Skeletal muscle satellite cell (primary cell): ENCODE data around the gene KIF23.

ENCODE experiments used
- H3K27me3 ChIP-seq: 2 replicates; pipeline ENCODE4 v1.7.0; 2013; ENCODE audit warnings: low read length; ENCODE audit not compliant: control insufficient read depth, insufficient read depth
- H3K36me3 ChIP-seq: 2 replicates; pipeline ENCODE4 v1.7.0; 2013; ENCODE audit warnings: mild to moderate bottlenecking, control low read depth, low read length; ENCODE audit not compliant: insufficient read depth
- H3K4me1 ChIP-seq: 2 replicates; pipeline ENCODE4 v1.7.0; 2013; ENCODE audit warnings: low read length; ENCODE audit not compliant: control insufficient read depth, insufficient read depth
- H3K4me2 ChIP-seq: 2 replicates; pipeline ENCODE4 v1.7.0; 2013; ENCODE audit warnings: mild to moderate bottlenecking, low read length
- H3K4me3 ChIP-seq: 2 replicates; pipeline ENCODE4 v1.7.0; 2013; ENCODE audit warnings: low read length
- H3K9ac ChIP-seq: 2 replicates; pipeline ENCODE4 v1.7.0; 2013; ENCODE audit warnings: mild to moderate bottlenecking, low read depth, low read length, moderate library complexity
- H3K9me3 ChIP-seq: replicated peaks from 2 replicates; pipeline ENCODE4 v1.7.0; 2013; ENCODE audit warnings: mild to moderate bottlenecking, control low read depth, low read length

The KIF23 gene

GRCh38 chr15:69457304-69458280 is 43.4 kb downstream of the KIF23 start:
- Histone ChIP-seq H3K4me1 (peaks cover 22% of the 10 kb centered on the region), H3K4me2 (no peak overlapping the region), H3K9me3 (no peaks in the 10 kb centered on the region), H3K27me3 (no peaks in the 10 kb centered on the region), H3K4me3 (no peak overlapping the region), H3K9ac (no peak overlapping the region), H3K36me3 (peaks cover 43% of the 10 kb centered on the region)

- peaks cover 28% of the 10 kb centered on the region for H3K4me1 ChIP-seq
Observed at GRCh38 chr15:69459066-69459465, 44.9 kb downstream of the KIF23 start.

GRCh38 chr15:69460481-69460880 is 46.3 kb downstream of the KIF23 start:
- H3K4me1 ChIP-seq: peaks cover 15% of the 10 kb centered on the region

More at GRCh38 chr15:69459066-69459465, 44.9 kb downstream of the KIF23 start:
- H3K36me3 ChIP-seq: peaks cover 34% of the 10 kb centered on the region
- no peaks in the 10 kb centered on the region for H3K27me3 ChIP-seq
- H3K9ac ChIP-seq: no peak overlapping the region
- no peak overlapping the region for H3K4me3 ChIP-seq
- no peak overlapping the region for H3K4me2 ChIP-seq
- H3K9me3 ChIP-seq: no peaks in the 10 kb centered on the region

GRCh38 chr15:69462030-69462492 is 47.9 kb downstream of the KIF23 start:
- Histone ChIP-seq H3K36me3 (peaks cover 5% of the 10 kb centered on the region), H3K4me2 (peak overlapping the region; percentile 91), H3K9ac (peak overlapping the region; percentile 89)

More at GRCh38 chr15:69460481-69460880, 46.3 kb downstream of the KIF23 start:
- H3K27me3 ChIP-seq: no peaks in the 10 kb centered on the region
- no peak overlapping the region for H3K9ac ChIP-seq
- H3K4me2 ChIP-seq: no peak overlapping the region
- H3K36me3 ChIP-seq: peaks cover 20% of the 10 kb centered on the region
- H3K9me3 ChIP-seq: no peaks in the 10 kb centered on the region
- H3K4me3 ChIP-seq: no peak overlapping the region

GRCh38 chr15:69462493-69463181 is 48.5 kb downstream of the KIF23 start:
- peak overlapping the region; percentile 91 for H3K4me2 ChIP-seq
- H3K27me3 ChIP-seq: no peaks in the 10 kb centered on the region
- H3K4me3 ChIP-seq: peak overlapping the region; percentile 70
- no peaks in the 10 kb centered on the region for H3K36me3 ChIP-seq
- peak overlapping the region; percentile 89 for H3K9ac ChIP-seq
- H3K4me1 ChIP-seq: peaks cover 16% of the 10 kb centered on the region
- no peaks in the 10 kb centered on the region for H3K9me3 ChIP-seq

More at GRCh38 chr15:69462030-69462492, 47.9 kb downstream of the KIF23 start:
- peak overlapping the region; percentile 70 for H3K4me3 ChIP-seq
- H3K4me1 ChIP-seq: peaks cover 16% of the 10 kb centered on the region
- H3K27me3 ChIP-seq: no peaks in the 10 kb centered on the region
- H3K9me3 ChIP-seq: no peaks in the 10 kb centered on the region

- Histone ChIP-seq H3K4me3 (peak overlapping the region; percentile 68), H3K9ac (peak overlapping the region; percentile 89), H3K9me3 (no peaks in the 10 kb centered on the region)
Observed at GRCh38 chr15:69463182-69463756, 49.1 kb downstream of the KIF23 start.

GRCh38 chr15:69465253-69465652 is 51.1 kb downstream of the KIF23 start:
- no peaks in the 10 kb centered on the region for H3K27me3 ChIP-seq
- H3K4me3 ChIP-seq: no peak overlapping the region
- no peak overlapping the region for H3K9ac ChIP-seq
- no peaks in the 10 kb centered on the region for H3K36me3 ChIP-seq
- no peaks in the 10 kb centered on the region for H3K9me3 ChIP-seq
- H3K4me2 ChIP-seq: no peak overlapping the region
- peaks cover 24% of the 10 kb centered on the region for H3K4me1 ChIP-seq

More at GRCh38 chr15:69463182-69463756, 49.1 kb downstream of the KIF23 start:
- H3K4me2 ChIP-seq: peak overlapping the region; percentile 91
- H3K36me3 ChIP-seq: no peaks in the 10 kb centered on the region
- no peaks in the 10 kb centered on the region for H3K27me3 ChIP-seq
- H3K4me1 ChIP-seq: peaks cover 19% of the 10 kb centered on the region

GRCh38 chr15:69466733-69467132 is 52.6 kb downstream of the KIF23 start:
- peaks cover 24% of the 10 kb centered on the region for H3K4me1 ChIP-seq
- H3K4me2 ChIP-seq: no peak overlapping the region
- H3K9ac ChIP-seq: no peak overlapping the region
- no peaks in the 10 kb centered on the region for H3K27me3 ChIP-seq
- H3K36me3 ChIP-seq: no peaks in the 10 kb centered on the region
- no peak overlapping the region for H3K4me3 ChIP-seq
- H3K9me3 ChIP-seq: no peaks in the 10 kb centered on the region

GRCh38 chr15:69467636-69468035 is 53.5 kb downstream of the KIF23 start:
- Histone ChIP-seq H3K9me3 (no peaks in the 10 kb centered on the region), H3K27me3 (no peaks in the 10 kb centered on the region), H3K4me2 (no peak overlapping the region), H3K36me3 (no peaks in the 10 kb centered on the region), H3K9ac (no peak overlapping the region), H3K4me1 (peaks cover 19% of the 10 kb centered on the region), H3K4me3 (no peak overlapping the region)

- Histone ChIP-seq H3K36me3 (no peaks in the 10 kb centered on the region), H3K27me3 (no peaks in the 10 kb centered on the region), H3K9ac (no peak overlapping the region), H3K9me3 (no peaks in the 10 kb centered on the region), H3K4me3 (no peak overlapping the region), H3K4me1 (peaks cover 12% of the 10 kb centered on the region), H3K4me2 (no peak overlapping the region)
Observed at GRCh38 chr15:69468241-69469121, 54.3 kb downstream of the KIF23 start.
